Keratinocyte (primary cell): Measurements from ENCODE around the gene ZFYVE1. TPM values are rescaled to one million over a fixed set of nuclear protein-coding genes. Genes with fewer than 3 reads are reported as not detected.
"Not testable (repeated sequence)": the region's sequence is repeated elsewhere in the genome, so short reads cannot be mapped to it uniquely, and the experiment has no call there.

Experiments
- DNase-seq: peaks from one replicate; pipeline ENCODE4 v3.0.0-alpha.2; 2011; ENCODE audit warnings: low read depth, missing footprints, low spot score
- FAIRE-seq: peaks from 2 replicates; lab custom pipeline; 2011; peaks lifted over from hg19 to GRCh38; lab: Jason Lieb, UNC
- H2AFZ ChIP-seq: 2 replicates; pipeline ENCODE4 v1.6.0; 2012; ENCODE audit warnings: low read length, control low read depth, inconsistent platforms; ENCODE audit not compliant: control insufficient read depth
- H3K27ac ChIP-seq: 2 replicates; pipeline ENCODE4 v1.5.1; 2011; ENCODE audit warnings: low read length; ENCODE audit not compliant: control insufficient read depth, insufficient read depth
- H3K27me3 ChIP-seq: 3 replicates; pipeline ENCODE4 v1.6.0; 2011; ENCODE audit warnings: low read length; ENCODE audit not compliant: control insufficient read depth, insufficient read depth; ENCODE audit errors: extremely low read depth
- H3K36me3 ChIP-seq, 2 experiments: 2 replicates in 1 of 2; 3 replicates in 1 of 2; pipeline ENCODE4 v1.5.1; 2011; ENCODE audit warnings: low read length in 2 of 2, mild to moderate bottlenecking in 1 of 2; ENCODE audit not compliant: control insufficient read depth in 2 of 2, insufficient read depth in 2 of 2; ENCODE audit errors: extremely low read depth in 1 of 2
- H3K4me1 ChIP-seq: 3 replicates; pipeline ENCODE4 v1.5.1; 2011; ENCODE audit warnings: low read length; ENCODE audit not compliant: control insufficient read depth, insufficient read depth; ENCODE audit errors: extremely low read depth
- H3K4me2 ChIP-seq: 3 replicates; pipeline ENCODE4 v1.6.0; 2011; ENCODE audit warnings: low read depth, low read length; ENCODE audit not compliant: control insufficient read depth, insufficient read depth; ENCODE audit errors: extremely low read depth
- H3K4me3 ChIP-seq, 3 experiments: fragments of 200-600 bp in 1 of 3; sonication (generic) in 1 of 3; 2 replicates in 2 of 3; 3 replicates in 1 of 3; pipeline ENCODE4 v1.5.1; 2011 to 2016; ENCODE audit warnings: low read length in 3 of 3, mild to moderate bottlenecking in 3 of 3, control low read depth in 2 of 3, inconsistent platforms in 1 of 3, low read depth in 1 of 3, mixed read lengths in 1 of 3, mixed run types in 1 of 3, moderate library complexity in 1 of 3; ENCODE audit not compliant: control insufficient read depth in 2 of 3, insufficient read depth in 2 of 3; ENCODE audit errors: extremely low read depth in 1 of 3
- H3K79me2 ChIP-seq: 2 replicates; pipeline ENCODE4 v1.6.0; 2012; ENCODE audit warnings: low read length; ENCODE audit not compliant: control insufficient read depth, insufficient read depth
- H3K9ac ChIP-seq: 3 replicates; pipeline ENCODE4 v1.6.0; 2011; ENCODE audit warnings: low read length; ENCODE audit not compliant: control insufficient read depth, insufficient read depth; ENCODE audit errors: extremely low read depth
- H3K9me1 ChIP-seq: 3 replicates; pipeline ENCODE4 v1.6.0; 2011; ENCODE audit warnings: low read length; ENCODE audit not compliant: control insufficient read depth, insufficient read depth; ENCODE audit errors: extremely low read depth
- H3K9me3 ChIP-seq: 2 replicates; pipeline ENCODE4 v1.5.1; 2012; ENCODE audit warnings: low read depth, low read length; ENCODE audit not compliant: control insufficient read depth
- H4K20me1 ChIP-seq: 3 replicates; pipeline ENCODE4 v1.6.0; 2011; ENCODE audit warnings: low read length; ENCODE audit not compliant: control insufficient read depth, insufficient read depth; ENCODE audit errors: extremely low read depth
- CTCF ChIP-seq, 3 experiments: IDR thresholded peaks in 1 of 3; conservative IDR thresholded peaks in 1 of 3; optimal IDR thresholded peaks in 1 of 3; 2 replicates in 2 of 3; 3 replicates in 1 of 3; pipeline versions ENCODE3 to v1.5.1; 2011; ENCODE audit warnings: low read length in 3 of 3, mild to moderate bottlenecking in 3 of 3, moderate library complexity in 2 of 3, control low read depth in 1 of 3, inconsistent platforms in 1 of 3; ENCODE audit not compliant: insufficient read depth in 2 of 3; ENCODE audit errors: extremely low read depth in 1 of 3
- EZH2 ChIP-seq: IDR thresholded peaks from one replicate; pipeline ENCODE4 v1.6.1; 2012; ENCODE audit warnings: inconsistent platforms, mild to moderate bottlenecking, low read length, moderate library complexity
- dilution Hi-C: fragments of 300-500 bp; cut with MboI; formaldehyde crosslinking; loops from one replicate; pipeline ENCODE4 v1.7.0; 2020; ENCODE audit warnings: low sequenced_read_pairs; ENCODE audit not compliant: extremely low pct_ligation_motif_present
- polyA plus RNA-seq, 5 experiments: library from polyadenylated mRNA; depleted of rRNA in 3 of 5; stranded (reverse) in 3 of 5; stranded (forward) in 1 of 5; unstranded in 1 of 5; fragments of >200 nt; gene quantifications; 1 replicate in 1 of 5; 2 replicates in 3 of 5; 3 replicates in 1 of 5; pipeline versions ENCODE4 v1.2.1 to v1.2.3, GENCODE V29; 2011 to 2012; ENCODE audit warnings: missing spikeins in 2 of 5, low read depth in 1 of 5, low replicate concordance in 1 of 5

ZFYVE1 gene
- polyA plus RNA-seq, 1 donor (not counting 4 experiments of a cell fraction or from before 2014, with no cell fraction given), result 10.8 TPM

- H3K9ac ChIP-seq, result no peak overlapping the region
- H3K4me2 ChIP-seq, result no peak overlapping the region
- H4K20me1 ChIP-seq, result no peaks in the 10 kb centered on the region
- H3K4me1 ChIP-seq, result no peaks in the 10 kb centered on the region
- no peak for DNase-seq
- no peak overlapping the region for H3K27ac ChIP-seq
- FAIRE-seq, result no peak
- no peaks in the 10 kb centered on the region for H3K27me3 ChIP-seq
- peaks cover 0 to 6% of the 10 kb centered on the region in 2 experiments for H3K36me3 ChIP-seq
- H3K4me3 ChIP-seq, result no peak overlapping the region
- no peak for TF ChIP-seq EZH2
- no peak for TF ChIP-seq CTCF (optimal IDR thresholded peaks at IDR 0.05 in 1 of 3, IDR thresholded peaks at IDR 0.05 in 1 of 3, conservative IDR thresholded peaks at IDR 0.05 in 1 of 3; ENCODE audit: extremely low read depth in 1 of 3, insufficient read depth in 2 of 3, low read length in 3 of 3)
- H2AFZ ChIP-seq, result no peak overlapping the region
- no peaks in the 10 kb centered on the region for H3K79me2 ChIP-seq
- dilution Hi-C loops, result no loop called here
- H3K9me3 ChIP-seq, result no peaks in the 10 kb centered on the region
- H3K9me1 ChIP-seq, result no peaks in the 10 kb centered on the region
These were observed 19.1 kb downstream of the ZFYVE1 start for GRCh38 chr14:73007835-73008234.

GRCh38 chr14:73004641-73005040 is 22.3 kb downstream of the ZFYVE1 start:
- H3K4me2 ChIP-seq, H3K4me1 ChIP-seq, H3K27ac ChIP-seq, H3K9me1 ChIP-seq, H3K27me3 ChIP-seq, H3K9ac ChIP-seq, H2AFZ ChIP-seq, H3K4me3 ChIP-seq, FAIRE-seq, DNase-seq, H3K36me3 ChIP-seq, H3K79me2 ChIP-seq, H4K20me1 ChIP-seq, H3K9me3 ChIP-seq, dilution Hi-C loops: not testable (repeated sequence)

- TF ChIP-seq EZH2 (no peak), CTCF (optimal IDR thresholded peaks at IDR 0.05 in 1 of 3, IDR thresholded peaks at IDR 0.05 in 1 of 3, conservative IDR thresholded peaks at IDR 0.05 in 1 of 3; ENCODE audit: extremely low read depth in 1 of 3, insufficient read depth in 2 of 3, low read length in 3 of 3) (no peak)
- Histone ChIP-seq H3K4me3 (no peak overlapping the region), H2AFZ (no peak overlapping the region), H4K20me1 (no peaks in the 10 kb centered on the region), H3K27me3 (no peaks in the 10 kb centered on the region), H3K9me3 (no peaks in the 10 kb centered on the region), H3K9ac (no peak overlapping the region), H3K27ac (no peak overlapping the region), H3K4me1 (peaks cover 6% of the 10 kb centered on the region), H3K9me1 (no peaks in the 10 kb centered on the region), H3K36me3 (peaks cover 0 to 5% of the 10 kb centered on the region in 2 experiments), H3K79me2 (peaks cover 4% of the 10 kb centered on the region), H3K4me2 (no peak overlapping the region)
- DNase-seq, result no peak
- FAIRE-seq, result no peak
- dilution Hi-C loops, result no loop called here
These were observed 23.2 kb downstream of the ZFYVE1 start for GRCh38 chr14:73003681-73004080.
